GM12892 (cell line): ENCODE measurements around the gene ITGB8.

Source experiments
- POLR2A ChIP-seq: IDR thresholded peaks from 2 replicates; pipeline ENCODE4 v1.6.1; 2011; ENCODE audit warnings: low read depth, low read length, control low read depth
- POLR2AphosphoS5 ChIP-seq: IDR thresholded peaks from 2 replicates; pipeline ENCODE4 v1.6.1; 2011; ENCODE audit warnings: low read depth, low read length, control low read depth
- TAF1 ChIP-seq: IDR thresholded peaks from 2 replicates; pipeline ENCODE4 v1.6.1; 2011; ENCODE audit warnings: low read depth, mild to moderate bottlenecking, control low read depth, low read length, borderline replicate concordance

DNA sequence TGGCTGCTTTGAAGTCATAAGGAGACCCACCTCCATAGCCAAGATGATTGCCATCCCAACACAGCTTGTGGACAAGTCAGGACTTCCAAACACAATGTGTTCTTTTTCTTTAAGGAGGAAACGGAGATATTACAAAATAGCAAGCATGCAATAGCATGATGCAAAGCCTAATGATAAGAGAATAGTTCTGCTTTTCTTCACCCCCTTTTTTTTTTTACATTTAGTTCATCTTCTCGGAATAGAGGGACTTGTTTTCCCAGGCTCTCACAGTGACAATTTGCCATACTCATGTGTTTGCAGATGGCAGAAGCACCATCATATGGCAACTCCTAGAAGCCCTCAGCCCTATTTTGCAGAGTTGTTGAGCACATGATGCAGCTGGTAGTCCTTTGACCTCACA, 119.8 kb downstream of the ITGB8 start:
- no peak for TF ChIP-seq POLR2AphosphoS5
- no peak for TF ChIP-seq POLR2A
- no peak for TF ChIP-seq TAF1
